GM21619 (cell line): ENCODE data around the gene BCL2L15.

ENCODE experiments used
- ATAC-seq: cut with Tn5 transposase; IDR thresholded peaks from one replicate; pipeline ENCODE4 v1.9.1; 2021; ENCODE audit not compliant: unreplicated experiment

BCL2L15 gene

DNA sequence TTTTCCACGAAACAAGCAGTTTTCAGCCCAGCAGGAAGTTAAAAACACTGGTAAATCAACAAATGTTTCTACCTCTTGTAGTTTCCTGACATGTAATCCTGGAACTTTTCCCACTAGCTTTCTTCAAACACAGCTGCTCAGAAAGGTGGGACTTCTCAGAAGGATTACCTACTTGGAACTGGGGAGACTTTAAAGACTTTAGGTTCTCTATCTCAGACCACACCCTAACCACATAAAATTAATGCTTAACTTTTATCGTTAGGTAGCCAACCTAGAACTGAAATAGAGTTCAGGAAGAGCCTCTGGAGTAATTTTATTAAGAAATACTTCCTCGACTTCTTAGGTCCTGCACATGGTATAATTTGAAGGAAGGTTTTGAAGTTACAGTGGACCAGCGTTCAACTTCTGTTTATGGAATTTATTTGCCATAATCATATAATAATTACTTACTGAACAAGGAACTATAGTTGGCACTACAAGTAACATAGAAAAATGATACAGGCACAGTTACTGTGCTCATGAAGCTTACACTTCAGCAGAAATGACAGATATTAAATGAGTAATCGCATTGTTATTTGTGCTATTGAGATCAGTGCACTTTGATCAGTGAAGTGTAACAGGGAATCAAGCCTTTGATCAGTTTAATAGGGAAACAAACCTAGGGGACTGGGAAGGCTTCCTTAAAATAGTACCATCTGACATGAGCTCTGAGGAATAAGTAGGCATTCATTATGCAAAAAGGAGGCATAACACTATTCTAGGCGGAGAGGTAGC lies at the start of gene BCL2L15:
Gene BCL2L15 (minus strand): TSS at position 180 of the 774 bp plus-strand sequence. CDS start 206 bp downstream, outside the sequence.
- ATAC-seq, result no peak

DNA sequence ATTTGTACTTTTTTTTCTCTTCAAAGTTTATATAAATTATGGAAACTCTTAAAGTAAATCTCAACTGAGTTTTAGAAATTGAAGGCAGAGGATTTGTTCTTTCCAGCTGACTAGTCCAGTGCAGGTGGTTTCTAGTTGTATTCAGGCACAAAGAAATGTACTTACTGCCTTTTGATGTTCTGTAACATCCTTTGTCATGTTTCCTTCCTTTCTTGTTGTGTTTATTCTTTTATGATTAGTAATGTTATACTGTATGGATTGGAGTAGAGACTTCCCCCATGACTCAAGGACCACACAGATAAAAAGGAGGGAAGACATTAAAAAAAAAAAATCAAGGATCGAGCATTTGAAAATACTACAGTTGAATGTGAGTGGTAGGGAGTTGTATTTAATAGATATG lies 49.8 kb upstream of the BCL2L15 start:
- no peak for ATAC-seq

DNA sequence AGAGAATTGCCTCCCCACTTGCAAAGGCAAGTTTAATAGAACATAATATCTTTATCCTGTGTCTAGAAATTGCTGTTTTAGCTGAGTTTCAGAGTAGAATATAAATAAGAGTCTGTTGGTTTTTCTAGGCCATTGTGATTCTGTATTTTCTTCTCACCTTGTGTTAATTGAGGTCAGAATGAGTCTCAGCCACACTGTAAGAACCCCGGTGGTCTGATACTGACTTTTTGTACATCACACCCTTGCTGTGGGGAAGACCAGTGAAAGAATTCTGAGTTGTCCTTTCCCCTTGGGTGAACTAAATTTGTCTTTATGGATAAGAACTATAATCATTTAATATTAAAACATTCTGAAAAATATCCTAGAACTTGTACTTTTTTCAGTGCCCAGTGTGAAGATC lies 48.6 kb upstream of the BCL2L15 start:
- no peak for ATAC-seq

DNA sequence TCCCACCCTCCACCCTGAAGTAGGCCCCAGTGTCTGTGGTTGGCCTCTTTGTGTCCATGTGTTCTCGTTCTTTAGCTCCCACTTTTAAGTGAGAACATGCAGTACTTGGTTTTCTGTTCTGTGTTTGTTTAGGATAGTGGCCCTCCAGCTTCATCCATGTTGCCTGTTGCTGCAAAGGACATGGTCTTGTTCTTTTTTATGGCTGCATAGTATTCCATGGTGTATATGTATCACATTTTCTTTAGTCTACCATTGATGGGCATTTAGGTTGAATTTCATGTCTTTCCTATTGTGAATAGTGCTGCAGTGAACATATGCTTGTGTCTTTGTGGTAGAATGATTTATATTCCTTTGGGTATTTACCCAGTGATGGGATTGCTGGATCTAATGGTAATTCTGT lies 47.8 kb upstream of the BCL2L15 start:
- ATAC-seq, result no peak

DNA sequence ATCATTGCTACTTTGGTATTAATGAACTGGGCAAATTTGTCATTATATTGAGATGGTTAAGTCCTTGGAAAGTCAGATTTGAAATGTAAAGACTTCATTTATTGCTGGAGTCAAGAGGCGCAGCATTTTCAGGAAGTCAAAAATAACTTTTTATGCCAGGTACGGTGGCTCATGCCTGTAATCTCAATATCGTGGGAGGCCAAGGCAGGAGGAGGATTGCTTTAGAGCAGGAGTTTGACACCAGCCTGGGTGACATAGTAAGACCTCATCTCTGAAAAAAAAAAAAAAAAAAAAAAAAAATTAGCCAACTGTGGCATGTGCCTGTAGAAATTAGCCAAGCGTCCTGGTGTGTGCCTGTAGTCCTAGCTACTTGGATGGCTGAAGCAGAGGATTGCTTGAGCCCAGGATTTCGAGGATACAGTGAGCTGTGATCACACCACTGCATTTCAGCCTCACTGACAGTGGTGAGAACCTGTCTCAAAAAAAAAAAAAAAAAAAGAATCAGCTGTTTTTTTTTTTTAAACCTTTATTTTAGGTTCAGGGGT lies 47.2 kb upstream of the BCL2L15 start:
- no peak for ATAC-seq

DNA sequence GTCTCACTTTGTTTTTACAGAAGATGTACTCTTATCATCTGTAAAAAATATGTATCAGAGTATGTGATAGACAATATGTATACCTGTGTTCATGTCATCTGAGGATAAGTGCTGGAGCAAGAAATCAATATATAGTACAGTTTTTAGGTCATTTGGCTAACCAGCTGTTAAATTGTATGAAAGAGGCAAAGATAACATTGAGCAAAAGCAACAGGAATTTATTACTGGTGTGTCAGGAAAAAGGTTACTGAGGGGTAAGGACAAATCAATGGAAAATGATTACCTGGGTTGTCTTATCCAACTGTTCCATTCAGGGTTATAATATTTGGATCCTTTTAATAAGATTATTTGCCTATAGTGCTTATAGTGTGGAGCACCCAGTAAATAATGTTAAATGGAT lies 46.6 kb upstream of the BCL2L15 start:
- ATAC-seq, result no peak

DNA sequence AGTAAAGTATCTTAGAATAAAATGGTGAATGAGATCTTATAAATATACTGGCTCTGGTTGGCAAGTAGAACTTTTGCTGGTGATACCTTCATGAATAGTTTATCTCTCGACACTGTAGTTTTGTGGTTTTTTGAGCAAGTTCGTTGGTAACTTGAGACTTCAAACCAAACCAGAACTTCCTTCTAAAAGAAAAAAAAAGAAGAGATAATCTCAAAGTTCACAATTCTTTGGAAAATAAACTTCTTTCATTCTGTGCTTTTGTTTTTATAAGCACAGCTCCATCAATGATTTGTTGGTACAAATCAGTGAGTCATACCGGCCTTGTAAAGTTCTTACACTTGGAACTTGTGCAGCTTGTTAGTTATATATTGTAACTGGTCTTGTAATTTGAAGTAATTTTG lies 44.1 kb upstream of the BCL2L15 start:
- ATAC-seq, result no peak

DNA sequence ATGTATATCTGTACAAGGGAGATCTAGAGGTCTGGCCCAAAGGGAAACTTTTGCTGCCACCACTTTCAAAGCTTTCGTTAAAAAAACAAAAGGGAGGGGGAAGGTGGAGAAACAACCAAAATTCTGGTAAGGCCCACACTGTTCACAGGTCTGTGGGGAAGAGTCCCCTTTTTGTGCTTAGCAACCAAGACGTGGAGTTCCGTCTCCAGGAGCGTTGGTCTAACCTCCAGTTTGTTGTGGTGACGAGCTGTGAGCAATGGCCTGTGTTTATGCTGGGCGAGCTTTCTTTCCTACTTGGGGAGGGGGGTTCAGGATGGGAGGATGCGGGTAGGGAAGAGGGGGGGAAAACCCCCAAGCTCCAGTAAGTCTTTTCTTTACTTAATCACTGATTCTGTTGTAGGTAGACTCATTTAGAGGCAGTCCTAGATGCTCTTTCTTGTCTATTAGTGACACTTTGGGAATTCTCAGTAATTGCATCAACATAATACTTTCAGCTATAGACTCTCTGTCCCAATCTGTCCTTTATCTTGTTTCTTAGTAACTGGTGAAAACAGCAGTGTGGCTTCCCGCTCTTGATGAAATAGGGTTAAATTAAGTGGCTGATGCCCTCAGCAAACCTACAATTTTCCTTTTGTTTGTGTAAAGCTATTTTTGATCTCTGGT lies 43.2 kb upstream of the BCL2L15 start:
- peak; percentile 30 for ATAC-seq

DNA sequence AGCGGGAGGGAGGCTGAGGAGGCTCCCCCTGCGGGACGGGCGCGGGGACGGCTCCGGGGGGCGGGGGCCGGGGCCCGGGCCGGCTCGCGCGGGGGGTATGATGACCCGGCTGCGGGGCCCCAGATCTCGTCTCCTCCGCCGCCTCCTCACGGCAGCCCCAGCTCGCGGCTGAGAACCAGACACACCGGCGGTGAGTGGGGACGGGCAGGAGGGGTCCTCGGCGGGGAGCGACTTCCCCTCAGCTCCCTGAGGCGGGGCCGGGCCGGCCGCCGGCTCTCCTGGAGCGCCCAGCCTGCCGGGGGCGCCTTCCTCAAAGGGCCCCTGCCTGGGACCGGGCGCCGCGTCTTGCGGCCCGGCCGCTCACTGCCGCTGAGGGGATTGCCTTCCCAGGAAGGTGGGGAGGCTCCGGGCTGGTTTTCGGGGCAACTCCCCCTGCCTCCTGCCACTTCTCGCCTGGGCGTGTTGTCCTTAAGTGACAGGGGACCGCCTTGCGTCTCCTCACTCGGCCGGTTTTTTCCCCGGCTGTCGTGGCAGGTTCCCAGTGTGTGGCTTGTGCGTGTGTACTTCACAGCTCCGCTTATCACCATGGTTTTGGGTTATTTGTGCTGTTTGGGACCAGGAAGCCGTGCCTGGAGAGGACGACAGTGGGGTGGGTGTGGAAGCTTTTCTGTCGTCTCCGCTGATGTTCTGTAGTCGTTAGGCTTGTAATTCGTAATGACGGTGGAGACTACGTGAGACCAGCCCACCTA lies 42.5 kb upstream of the BCL2L15 start:
- peak; percentile 29 for ATAC-seq

DNA sequence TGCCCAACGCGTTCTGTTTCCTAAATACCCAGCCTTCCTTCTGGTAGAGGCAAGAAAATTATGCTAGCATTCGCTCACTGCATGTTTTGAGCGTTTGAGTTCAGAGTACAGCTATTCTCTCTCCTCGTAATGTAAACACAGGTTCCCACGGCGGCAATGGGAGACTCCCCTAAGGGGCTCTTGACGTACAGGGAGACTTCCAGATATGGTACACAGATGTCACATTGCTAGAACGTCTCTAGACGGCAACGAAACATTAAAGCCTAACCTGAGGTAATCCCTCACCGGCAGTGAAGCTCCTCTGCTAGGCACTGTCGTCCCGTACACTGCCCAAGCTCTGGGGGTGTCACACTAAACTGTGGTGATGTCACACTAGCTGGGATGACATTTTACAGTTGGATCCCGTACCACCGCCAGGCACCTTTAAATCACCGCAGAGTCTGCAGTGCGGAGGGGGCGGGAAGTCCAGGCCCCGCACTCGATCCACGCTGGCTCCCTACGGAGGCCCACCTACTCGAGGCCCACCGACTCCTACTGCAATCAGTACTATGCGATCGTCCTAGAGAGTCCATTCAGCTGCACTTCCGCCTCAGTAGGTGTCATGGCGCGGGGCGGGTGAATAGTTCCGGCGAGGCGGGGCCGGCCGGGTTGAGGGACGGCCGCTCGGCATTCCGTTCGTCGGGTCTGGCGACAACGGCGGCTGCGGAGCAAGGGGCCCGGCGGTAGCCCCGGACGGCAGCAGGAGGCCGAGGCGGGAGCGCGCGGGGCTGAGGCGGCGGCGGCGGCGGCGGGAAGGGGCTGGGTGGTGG lies 41.8 kb upstream of the BCL2L15 start, which contains the start of gene HIPK1:
Gene HIPK1 (plus strand): TSS at position 384 of the 809 bp plus-strand sequence.
- ATAC-seq, result peak; percentile 63

DNA sequence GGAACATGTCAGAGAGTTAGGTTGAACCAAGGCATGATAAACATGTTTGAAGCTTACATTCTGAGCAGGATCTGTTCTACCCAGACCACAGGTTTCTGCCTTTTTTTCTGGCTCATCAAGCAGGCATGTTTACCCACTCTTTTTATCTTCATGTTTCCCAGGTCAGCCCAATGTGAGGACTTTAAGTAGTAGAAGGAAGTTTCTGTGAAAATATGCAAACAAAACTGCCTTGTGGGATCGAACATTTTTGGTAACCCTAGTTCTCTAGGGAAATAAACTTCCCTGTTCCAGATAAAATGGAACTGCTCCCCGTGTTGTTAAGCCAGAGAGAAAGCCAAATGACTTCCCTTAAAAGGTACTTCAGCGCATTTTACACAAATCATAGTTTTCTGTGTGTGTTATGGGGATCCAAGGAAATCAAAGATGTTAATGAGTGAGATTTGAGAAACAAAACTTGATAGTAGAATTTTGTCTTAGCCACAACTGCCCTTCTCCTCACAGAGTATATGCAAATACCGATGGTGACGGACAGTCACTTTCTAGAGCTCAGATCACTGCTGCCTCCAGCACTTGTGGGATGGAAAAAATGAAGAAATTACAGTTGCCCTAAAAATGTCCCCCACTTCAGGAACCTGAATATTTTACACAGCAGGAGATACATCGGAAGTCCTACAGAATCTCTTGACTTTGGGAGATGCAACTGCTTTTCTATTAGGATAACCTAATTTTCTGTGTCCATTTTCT lies 41.0 kb upstream of the BCL2L15 start:
- no peak for ATAC-seq

DNA sequence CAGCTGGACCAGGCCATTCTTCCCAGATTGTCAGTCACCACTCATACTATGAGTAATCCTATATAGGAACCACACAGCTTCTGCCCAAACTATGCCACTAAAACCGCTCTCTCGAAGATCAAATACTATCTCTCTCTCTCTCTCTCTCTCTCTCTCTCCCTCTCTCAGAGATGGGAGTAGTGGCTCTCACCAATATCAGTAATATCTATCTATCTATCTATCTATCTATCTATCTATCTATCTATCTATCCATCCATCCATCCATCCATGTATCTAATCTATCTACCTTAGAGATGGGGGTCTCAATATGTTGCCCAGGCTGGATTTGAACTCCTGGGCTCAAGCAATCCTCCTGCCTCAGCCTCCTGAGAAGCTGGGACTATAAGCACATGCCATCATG lies 37.1 kb upstream of the BCL2L15 start:
- ATAC-seq, result no peak

DNA sequence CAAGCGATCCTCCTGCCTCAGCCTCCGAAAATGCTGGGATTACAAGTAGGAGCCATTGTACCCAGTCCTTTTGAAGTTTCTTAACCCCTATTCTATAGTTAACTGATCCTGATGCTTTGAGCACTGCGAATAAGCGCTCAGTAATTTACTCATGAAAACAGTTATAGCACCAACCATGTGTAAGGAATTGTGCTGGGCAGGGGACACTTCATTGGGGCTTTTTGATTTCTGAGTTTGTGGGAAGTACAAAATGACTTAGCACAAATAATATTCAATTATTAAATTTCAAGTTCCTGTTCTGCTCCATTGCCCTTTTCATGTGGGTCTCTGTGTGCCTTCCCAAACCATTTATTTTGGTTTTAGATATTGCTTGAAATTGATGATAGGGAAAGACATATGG lies 35.6 kb upstream of the BCL2L15 start:
- no peak for ATAC-seq

DNA sequence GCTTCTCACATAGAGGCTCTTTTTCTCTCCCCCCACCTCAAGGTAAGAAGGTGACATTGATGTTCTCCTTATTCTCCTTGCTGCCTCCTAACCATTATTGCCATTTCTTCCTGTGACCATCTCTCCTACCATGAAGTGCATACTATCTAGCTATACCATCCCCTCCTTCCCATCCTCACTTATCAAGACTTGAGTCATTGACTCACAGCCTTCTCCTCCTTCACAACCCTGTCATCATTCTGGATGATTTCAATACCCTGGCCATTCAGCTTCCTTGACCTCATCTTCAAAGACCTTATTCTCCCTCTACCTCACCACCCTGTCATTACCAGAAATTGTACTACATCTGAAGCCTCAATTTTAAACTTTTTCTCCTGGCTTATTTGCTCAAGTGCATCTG lies 30.9 kb upstream of the BCL2L15 start:
- ATAC-seq, result no peak

DNA sequence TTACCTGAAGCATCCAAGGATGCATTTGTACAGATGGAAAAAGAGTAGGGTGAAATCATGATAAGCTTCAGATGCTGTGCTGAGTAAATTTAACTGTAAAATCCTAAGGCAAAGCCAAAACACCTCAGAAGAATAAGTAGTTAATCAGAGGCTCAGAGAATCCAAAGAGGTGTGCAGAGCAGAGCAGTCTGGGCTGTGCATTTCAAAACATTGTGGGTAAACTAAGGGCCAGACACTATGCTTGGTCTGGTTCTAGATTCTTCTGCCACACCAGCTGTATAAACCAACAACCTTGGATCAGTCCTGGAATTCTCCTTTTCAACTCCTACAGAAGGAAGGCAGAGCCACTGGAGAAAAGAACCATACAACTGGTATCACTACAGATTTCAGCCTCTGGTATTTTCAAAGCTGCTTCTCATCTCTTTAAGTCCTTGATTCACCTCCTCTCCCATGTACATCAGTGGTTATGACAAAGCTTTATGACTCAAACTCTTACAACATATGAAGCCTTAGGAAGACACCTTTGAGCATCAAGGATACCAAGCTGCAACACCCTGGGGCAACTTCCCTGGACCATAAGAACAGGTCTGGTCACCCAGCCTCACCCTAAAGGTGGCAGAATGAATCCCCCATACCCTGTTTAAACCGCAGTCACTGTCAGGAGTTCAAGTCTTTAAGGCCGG lies 30.2 kb upstream of the BCL2L15 start:
- ATAC-seq, result no peak

DNA sequence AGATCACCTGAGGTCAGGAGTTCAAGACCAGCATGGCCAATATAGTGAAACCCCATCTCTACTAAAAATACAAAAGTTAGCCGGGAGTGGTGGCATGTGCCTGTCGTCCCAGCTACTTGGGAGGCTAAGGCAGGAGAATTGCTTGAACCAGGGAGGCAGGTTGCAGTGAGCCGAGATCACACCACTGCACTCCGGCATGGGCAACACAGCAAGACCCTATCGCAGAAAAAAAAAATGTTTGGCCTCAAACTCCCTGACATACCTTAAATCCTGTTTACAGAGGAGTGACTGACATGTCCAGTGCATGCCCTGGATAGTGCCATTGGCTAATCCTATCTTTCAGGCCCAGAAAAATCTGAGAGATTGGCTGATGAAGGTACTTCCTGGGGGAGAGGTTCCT lies 29.6 kb upstream of the BCL2L15 start:
- no peak for ATAC-seq

DNA sequence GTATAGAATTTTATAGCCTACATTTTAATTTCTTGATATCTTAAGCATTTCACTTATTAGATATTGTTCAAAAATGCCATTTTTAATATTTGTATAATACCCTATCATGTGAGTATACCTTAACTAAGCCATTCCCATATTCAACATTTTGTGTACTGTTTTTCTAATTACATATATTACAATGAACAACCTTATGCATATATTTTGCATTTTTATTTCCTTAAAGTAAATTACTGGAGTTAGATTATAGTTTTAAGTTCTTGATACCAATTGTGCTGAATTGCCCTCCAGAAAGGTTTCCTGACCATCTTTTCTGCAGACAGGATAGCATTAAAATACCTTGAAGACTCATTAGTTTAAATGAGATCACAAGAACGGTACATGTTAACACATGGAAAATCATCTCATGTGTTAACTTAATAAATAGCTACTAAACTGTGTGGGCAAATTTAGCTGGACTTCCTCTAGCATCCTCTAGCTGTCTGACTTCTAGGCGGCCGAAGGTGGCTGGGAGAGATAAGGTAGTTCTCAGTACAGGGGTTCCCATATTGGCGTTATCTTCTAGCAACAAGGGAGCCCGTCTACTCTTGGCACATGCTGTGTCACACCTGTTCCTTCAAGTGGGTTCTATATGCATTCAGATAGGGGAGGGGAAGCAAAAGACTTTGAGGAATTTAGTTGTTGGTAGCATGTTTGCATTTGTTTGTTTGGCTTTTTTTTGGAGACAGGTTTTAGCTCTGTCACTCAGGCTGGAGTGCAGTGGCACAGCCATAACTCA lies 26.7 kb upstream of the BCL2L15 start:
- ATAC-seq, result no peak

DNA sequence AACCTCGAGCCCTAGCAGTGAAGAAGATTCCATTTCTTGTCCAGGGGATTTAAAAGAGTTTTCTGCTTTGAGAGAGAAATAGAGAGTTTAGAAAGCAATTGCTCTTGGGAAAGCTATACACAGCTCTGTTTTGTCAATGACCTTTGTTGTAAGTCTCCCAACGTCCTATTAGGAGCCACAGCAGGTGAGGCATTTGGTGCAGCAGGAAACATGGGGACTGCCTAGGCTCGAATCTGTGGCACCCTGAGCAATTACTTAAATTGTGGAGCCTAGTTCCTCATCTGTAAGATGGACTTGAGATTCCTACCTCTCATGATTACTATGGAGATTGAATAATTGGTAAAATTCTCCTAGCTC lies 25.9 kb upstream of the BCL2L15 start:
- ATAC-seq, result no peak
